Activated CD8-positive, alpha-beta memory T cell treated with anti-CD3 and anti-CD28 coated beads for 24 hours (primary cell): ENCODE measurements around the gene MPLKIP.
"Not testable (repeated sequence)": the region's sequence is repeated elsewhere in the genome, so short reads cannot be mapped to it uniquely, and the experiment has no call there.

ENCODE experiments used
- DNase-seq: peaks from one replicate; pipeline ENCODE4 v3.0.0-alpha.2; 2020

MPLKIP gene

GRCh38 chr7:40122940-40123254 is 11.5 kb downstream of the MPLKIP start:
- no peak for DNase-seq

GRCh38 chr7:40122100-40122939 is 12.1 kb downstream of the MPLKIP start:
- not testable (repeated sequence) for DNase-seq

- no peak for DNase-seq
Measured at GRCh38 chr7:40120020-40120419, 14.4 kb downstream of the MPLKIP start.

- DNase-seq = not testable (repeated sequence)
Measured at GRCh38 chr7:40118201-40118600, 16.2 kb downstream of the MPLKIP start.

- not testable (repeated sequence) for DNase-seq
Measured at GRCh38 chr7:40117199-40117598, 17.2 kb downstream of the MPLKIP start.

- DNase-seq = no peak
Measured at GRCh38 chr7:40115936-40116335, 18.5 kb downstream of the MPLKIP start.

- no peak for DNase-seq
Measured at GRCh38 chr7:40105879-40106473, 28.4 kb downstream of the MPLKIP start.

- no peak for DNase-seq
Measured at GRCh38 chr7:40102897-40103296, 31.5 kb downstream of the MPLKIP start.

- DNase-seq = no peak
Measured at GRCh38 chr7:40101201-40101600, 33.2 kb downstream of the MPLKIP start.

GRCh38 chr7:40099837-40100236 is 34.6 kb downstream of the MPLKIP start:
- DNase-seq = no peak

- DNase-seq = no peak
Measured at GRCh38 chr7:40098810-40099209, 35.6 kb downstream of the MPLKIP start.

- no peak for DNase-seq
Measured at GRCh38 chr7:40097728-40098127, 36.7 kb downstream of the MPLKIP start.

GRCh38 chr7:40095695-40096327 is 38.6 kb downstream of the MPLKIP start:
- no peak for DNase-seq

GRCh38 chr7:40095230-40095629 is 39.2 kb downstream of the MPLKIP start:
- DNase-seq = no peak

GRCh38 chr7:40093631-40094350 is 40.6 kb downstream of the MPLKIP start:
- no peak for DNase-seq

- DNase-seq = no peak
Measured at GRCh38 chr7:40092182-40092581, 42.2 kb downstream of the MPLKIP start.

GRCh38 chr7:40077849-40078248 is 56.6 kb downstream of the MPLKIP start:
- DNase-seq = no peak
